KMS-11 (cell line): ENCODE data around the gene MTTP.

Experiments
- H2AFZ ChIP-seq: fragments of 200-600 bp; sonication (generic); 2 replicates; pipeline ENCODE4 v1.6.1; 2016; ENCODE audit warnings: antibody characterized with exemption, mixed run types, low read depth
- H3K27ac ChIP-seq: fragments of 200-600 bp; sonication (generic); 2 replicates; pipeline ENCODE4 v1.6.1; 2016; ENCODE audit warnings: mild to moderate bottlenecking, mixed run types
- H3K27me3 ChIP-seq: fragments of 200-600 bp; sonication (generic); 2 replicates; pipeline ENCODE4 v1.6.1; 2017; ENCODE audit warnings: mild to moderate bottlenecking, low read depth, mixed run types, moderate library complexity; ENCODE audit not compliant: insufficient read depth
- H3K36me3 ChIP-seq: fragments of 200-600 bp; sonication (generic); 2 replicates; pipeline ENCODE4 v1.6.1; 2017; ENCODE audit warnings: mild to moderate bottlenecking, mixed run types; ENCODE audit not compliant: insufficient read depth
- H3K4me1 ChIP-seq: fragments of 200-600 bp; sonication (generic); 2 replicates; pipeline ENCODE4 v1.6.1; 2016; ENCODE audit warnings: mild to moderate bottlenecking, low read depth, mixed run types; ENCODE audit not compliant: poor library complexity, severe bottlenecking
- H3K4me2 ChIP-seq: fragments of 200-600 bp; sonication (generic); 2 replicates; pipeline ENCODE4 v1.7.0; 2016; ENCODE audit warnings: mild to moderate bottlenecking, mixed run types
- H3K4me3 ChIP-seq: fragments of 200-600 bp; sonication (generic); IDR thresholded peaks from 2 replicates; pipeline ENCODE4 v1.6.1; 2017; ENCODE audit warnings: low read depth, low read length, mixed read lengths; ENCODE audit not compliant: insufficient read depth
- H3K79me2 ChIP-seq: fragments of 200-600 bp; sonication (generic); 2 replicates; pipeline ENCODE4 v1.6.1; 2016; ENCODE audit warnings: low read depth, mixed run types; ENCODE audit not compliant: insufficient read depth
- H3K9ac ChIP-seq: fragments of 200-600 bp; sonication (generic); 2 replicates; pipeline ENCODE4 v1.6.1; 2016; ENCODE audit warnings: mild to moderate bottlenecking, mixed run types
- H4K20me1 ChIP-seq: fragments of 200-600 bp; sonication (generic); 2 replicates; pipeline ENCODE4 v1.6.1; 2016; ENCODE audit warnings: mild to moderate bottlenecking, mixed run types; ENCODE audit not compliant: insufficient read depth
- TF ChIP-seq, protein P1 (sequence below): fragments of 200-600 bp; sonication (generic); conservative IDR thresholded peaks from 2 replicates; pipeline ENCODE4 v1.6.1; 2017; ENCODE audit warnings: low read depth, mild to moderate bottlenecking, antibody characterized with exemption, low read length, moderate library complexity, mixed read lengths

MTTP gene

GRCh38 chr4:99536848-99537247, 37.8 kb upstream of the MTTP start:
- H3K79me2 ChIP-seq = no peaks in the 10 kb centered on the region
- no peaks in the 10 kb centered on the region for H3K36me3 ChIP-seq
- no peaks in the 10 kb centered on the region for H4K20me1 ChIP-seq
- H3K4me3 ChIP-seq = no peak overlapping the region
- no peaks in the 10 kb centered on the region for H3K4me1 ChIP-seq
- no peak overlapping the region for H2AFZ ChIP-seq
- H3K9ac ChIP-seq = no peak overlapping the region
- no peaks in the 10 kb centered on the region for H3K27me3 ChIP-seq
- TF ChIP-seq, protein P1, sequence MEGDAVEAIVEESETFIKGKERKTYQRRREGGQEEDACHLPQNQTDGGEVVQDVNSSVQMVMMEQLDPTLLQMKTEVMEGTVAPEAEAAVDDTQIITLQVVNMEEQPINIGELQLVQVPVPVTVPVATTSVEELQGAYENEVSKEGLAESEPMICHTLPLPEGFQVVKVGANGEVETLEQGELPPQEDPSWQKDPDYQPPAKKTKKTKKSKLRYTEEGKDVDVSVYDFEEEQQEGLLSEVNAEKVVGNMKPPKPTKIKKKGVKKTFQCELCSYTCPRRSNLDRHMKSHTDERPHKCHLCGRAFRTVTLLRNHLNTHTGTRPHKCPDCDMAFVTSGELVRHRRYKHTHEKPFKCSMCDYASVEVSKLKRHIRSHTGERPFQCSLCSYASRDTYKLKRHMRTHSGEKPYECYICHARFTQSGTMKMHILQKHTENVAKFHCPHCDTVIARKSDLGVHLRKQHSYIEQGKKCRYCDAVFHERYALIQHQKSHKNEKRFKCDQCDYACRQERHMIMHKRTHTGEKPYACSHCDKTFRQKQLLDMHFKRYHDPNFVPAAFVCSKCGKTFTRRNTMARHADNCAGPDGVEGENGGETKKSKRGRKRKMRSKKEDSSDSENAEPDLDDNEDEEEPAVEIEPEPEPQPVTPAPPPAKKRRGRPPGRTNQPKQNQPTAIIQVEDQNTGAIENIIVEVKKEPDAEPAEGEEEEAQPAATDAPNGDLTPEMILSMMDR = no peak
- H3K27ac ChIP-seq = no peak overlapping the region
- H3K4me2 ChIP-seq = no peak overlapping the region

GRCh38 chr4:99537674-99538073, 37.0 kb upstream of the MTTP start:
- TF ChIP-seq, protein P1 = no peak
- H3K36me3 ChIP-seq = no peaks in the 10 kb centered on the region
- H3K27ac ChIP-seq = no peak overlapping the region
- no peaks in the 10 kb centered on the region for H3K4me1 ChIP-seq
- no peaks in the 10 kb centered on the region for H3K79me2 ChIP-seq
- no peak overlapping the region for H3K9ac ChIP-seq
- H4K20me1 ChIP-seq = no peaks in the 10 kb centered on the region
- no peaks in the 10 kb centered on the region for H3K27me3 ChIP-seq
- H2AFZ ChIP-seq = no peak overlapping the region
- H3K4me3 ChIP-seq = no peak overlapping the region
- no peak overlapping the region for H3K4me2 ChIP-seq

GRCh38 chr4:99540277-99540939, 34.2 kb upstream of the MTTP start:
- Histone ChIP-seq H3K9ac (no peak overlapping the region), H3K4me2 (no peak overlapping the region), H3K27me3 (no peaks in the 10 kb centered on the region), H3K4me3 (no peak overlapping the region), H3K36me3 (no peaks in the 10 kb centered on the region), H3K79me2 (no peaks in the 10 kb centered on the region), H3K4me1 (no peaks in the 10 kb centered on the region), H2AFZ (no peak overlapping the region), H3K27ac (no peak overlapping the region), H4K20me1 (no peaks in the 10 kb centered on the region)
- TF ChIP-seq, protein P1 = no peak

GRCh38 chr4:99552872-99553271, 21.8 kb upstream of the MTTP start:
- H3K79me2 ChIP-seq = no peaks in the 10 kb centered on the region
- no peak overlapping the region for H2AFZ ChIP-seq
- TF ChIP-seq, protein P1 = no peak
- no peak overlapping the region for H3K9ac ChIP-seq
- H3K36me3 ChIP-seq = no peaks in the 10 kb centered on the region
- H3K4me1 ChIP-seq = peaks cover 8% of the 10 kb centered on the region
- no peak overlapping the region for H3K27ac ChIP-seq
- H3K27me3 ChIP-seq = no peaks in the 10 kb centered on the region
- no peaks in the 10 kb centered on the region for H4K20me1 ChIP-seq
- H3K4me3 ChIP-seq = no peak overlapping the region
- no peak overlapping the region for H3K4me2 ChIP-seq
